Measurements from ENCODE around the gene OSMR.

DNA sequence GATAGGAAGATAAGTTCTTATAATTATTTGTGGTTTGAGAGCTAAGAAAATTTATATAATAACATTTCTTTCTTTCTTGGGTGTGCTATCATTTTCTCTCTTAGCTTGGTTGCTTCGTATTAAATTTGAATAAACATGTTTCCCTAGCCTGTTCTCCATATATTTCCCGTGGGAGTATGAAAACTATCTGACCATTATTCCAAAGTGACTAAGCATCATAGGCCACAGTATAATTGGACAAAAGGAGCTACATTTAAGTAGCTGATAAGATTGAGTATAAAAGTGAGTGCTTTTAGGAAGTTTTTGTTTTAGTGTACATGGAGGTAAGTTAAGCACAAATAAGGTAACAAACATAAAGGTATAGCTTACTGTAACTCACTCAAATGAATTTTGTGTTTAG is 8.4 kb upstream of the OSMR start:
- TF ChIP-seq, protein P1, sequence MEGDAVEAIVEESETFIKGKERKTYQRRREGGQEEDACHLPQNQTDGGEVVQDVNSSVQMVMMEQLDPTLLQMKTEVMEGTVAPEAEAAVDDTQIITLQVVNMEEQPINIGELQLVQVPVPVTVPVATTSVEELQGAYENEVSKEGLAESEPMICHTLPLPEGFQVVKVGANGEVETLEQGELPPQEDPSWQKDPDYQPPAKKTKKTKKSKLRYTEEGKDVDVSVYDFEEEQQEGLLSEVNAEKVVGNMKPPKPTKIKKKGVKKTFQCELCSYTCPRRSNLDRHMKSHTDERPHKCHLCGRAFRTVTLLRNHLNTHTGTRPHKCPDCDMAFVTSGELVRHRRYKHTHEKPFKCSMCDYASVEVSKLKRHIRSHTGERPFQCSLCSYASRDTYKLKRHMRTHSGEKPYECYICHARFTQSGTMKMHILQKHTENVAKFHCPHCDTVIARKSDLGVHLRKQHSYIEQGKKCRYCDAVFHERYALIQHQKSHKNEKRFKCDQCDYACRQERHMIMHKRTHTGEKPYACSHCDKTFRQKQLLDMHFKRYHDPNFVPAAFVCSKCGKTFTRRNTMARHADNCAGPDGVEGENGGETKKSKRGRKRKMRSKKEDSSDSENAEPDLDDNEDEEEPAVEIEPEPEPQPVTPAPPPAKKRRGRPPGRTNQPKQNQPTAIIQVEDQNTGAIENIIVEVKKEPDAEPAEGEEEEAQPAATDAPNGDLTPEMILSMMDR (IDR thresholded peaks at IDR 0.05): no peak
- no peak for TF ChIP-seq POLR2A (IDR thresholded peaks at IDR 0.05)

Data from ovary (tissue), 3 donors.